Activated naive CD4-positive, alpha-beta T cell treated with anti-CD3 and anti-CD28 coated beads, Interleukin-2, amount 50 U/mL, for 24 hours (primary cell): ENCODE results near the gene TMEM43.

Experiments
- H3K27ac Mint-ChIP-seq: one replicate; pipeline ENCODE4 v1.8.0; 2021; ENCODE audit warnings: mild to moderate bottlenecking, mixed read lengths
- H3K27me3 Mint-ChIP-seq: one replicate; pipeline ENCODE4 v1.8.0; 2021; ENCODE audit warnings: mixed read lengths
- H3K36me3 Mint-ChIP-seq: one replicate; pipeline ENCODE4 v1.8.0; 2021; ENCODE audit warnings: mixed read lengths
- H3K4me1 Mint-ChIP-seq: one replicate; pipeline ENCODE4 v1.8.0; 2021; ENCODE audit warnings: mixed read lengths
- H3K4me3 Mint-ChIP-seq: one replicate; pipeline ENCODE4 v1.8.0; 2021; ENCODE audit warnings: mild to moderate bottlenecking, mixed read lengths
- H3K9me3 Mint-ChIP-seq: one replicate; pipeline ENCODE4 v1.8.0; 2021; ENCODE audit warnings: mixed read lengths

TMEM43 gene

GRCh38 chr3:14128724-14129123, 3.9 kb downstream of the TMEM43 start:
- H3K36me3 Mint-ChIP-seq: peaks cover 15% of the 10 kb centered on the region
- H3K27ac Mint-ChIP-seq: peak overlapping the region; percentile 48
- H3K4me1 Mint-ChIP-seq: peaks cover 36% of the 10 kb centered on the region
- no peak overlapping the region for H3K4me3 Mint-ChIP-seq
- H3K9me3 Mint-ChIP-seq: no peaks in the 10 kb centered on the region
- H3K27me3 Mint-ChIP-seq: no peaks in the 10 kb centered on the region

DNA sequence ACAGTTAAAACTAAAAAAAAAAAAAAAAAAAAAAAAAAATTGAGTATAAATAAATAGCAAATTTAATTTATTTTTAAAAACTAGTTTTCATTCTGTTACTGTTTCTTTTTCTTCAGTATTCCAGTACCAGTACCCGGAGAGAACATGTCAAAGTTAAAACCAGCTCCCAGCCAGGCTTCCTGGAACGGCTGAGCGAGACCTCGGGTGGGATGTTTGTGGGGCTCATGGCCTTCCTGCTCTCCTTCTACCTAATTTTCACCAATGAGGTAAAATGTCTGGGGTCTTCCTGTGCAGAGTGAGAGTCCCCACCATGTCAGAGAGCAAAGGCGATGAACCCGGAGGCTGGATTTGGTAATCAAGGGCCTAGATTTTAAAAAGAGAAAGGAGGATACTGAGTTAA, 4.4 kb downstream of the TMEM43 start:
- H3K4me1 Mint-ChIP-seq: peaks cover 34% of the 10 kb centered on the region

GRCh38 chr3:14130230-14130629, 5.4 kb downstream of the TMEM43 start:
- H3K27ac Mint-ChIP-seq: no peak overlapping the region
- peaks cover 34% of the 10 kb centered on the region for H3K4me1 Mint-ChIP-seq
- no peak overlapping the region for H3K4me3 Mint-ChIP-seq
- no peaks in the 10 kb centered on the region for H3K9me3 Mint-ChIP-seq
- peaks cover 15% of the 10 kb centered on the region for H3K36me3 Mint-ChIP-seq
- H3K27me3 Mint-ChIP-seq: no peaks in the 10 kb centered on the region

More for the DNA sequence above, 4.4 kb downstream of the TMEM43 start:
- Mint-ChIP-seq H3K36me3 (peaks cover 15% of the 10 kb centered on the region), H3K27me3 (no peaks in the 10 kb centered on the region), H3K4me3 (no peak overlapping the region), H3K27ac (no peak overlapping the region), H3K9me3 (no peaks in the 10 kb centered on the region)

GRCh38 chr3:14130707-14131106, 5.9 kb downstream of the TMEM43 start:
- H3K9me3 Mint-ChIP-seq: no peaks in the 10 kb centered on the region
- H3K36me3 Mint-ChIP-seq: peaks cover 15% of the 10 kb centered on the region
- no peak overlapping the region for H3K27ac Mint-ChIP-seq
- H3K4me1 Mint-ChIP-seq: peaks cover 33% of the 10 kb centered on the region
- H3K27me3 Mint-ChIP-seq: no peaks in the 10 kb centered on the region
- no peak overlapping the region for H3K4me3 Mint-ChIP-seq

DNA sequence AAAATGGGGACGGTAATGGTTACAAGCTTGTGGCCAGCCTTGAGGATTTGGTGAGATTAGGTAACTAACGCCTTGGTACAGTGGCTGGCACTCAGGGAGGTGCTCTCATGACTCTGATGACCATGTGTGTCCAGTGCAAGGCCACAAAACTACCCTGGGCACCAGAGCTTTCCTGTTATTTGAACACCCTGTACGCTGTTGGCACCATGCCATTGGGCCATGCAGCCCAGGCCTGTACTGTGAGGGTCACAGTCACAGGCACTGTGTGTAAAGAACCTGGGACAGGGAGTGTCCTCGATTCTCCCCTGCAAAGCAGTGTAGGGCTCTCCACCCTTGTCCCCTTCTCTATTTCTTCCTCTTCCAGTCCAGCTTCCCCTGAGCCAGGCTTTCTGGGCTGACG, 6.3 kb downstream of the TMEM43 start:
- Mint-ChIP-seq H3K27me3 (no peaks in the 10 kb centered on the region), H3K36me3 (peaks cover 19% of the 10 kb centered on the region), H3K4me3 (no peak overlapping the region), H3K27ac (no peak overlapping the region), H3K9me3 (no peaks in the 10 kb centered on the region), H3K4me1 (peaks cover 29% of the 10 kb centered on the region)

DNA sequence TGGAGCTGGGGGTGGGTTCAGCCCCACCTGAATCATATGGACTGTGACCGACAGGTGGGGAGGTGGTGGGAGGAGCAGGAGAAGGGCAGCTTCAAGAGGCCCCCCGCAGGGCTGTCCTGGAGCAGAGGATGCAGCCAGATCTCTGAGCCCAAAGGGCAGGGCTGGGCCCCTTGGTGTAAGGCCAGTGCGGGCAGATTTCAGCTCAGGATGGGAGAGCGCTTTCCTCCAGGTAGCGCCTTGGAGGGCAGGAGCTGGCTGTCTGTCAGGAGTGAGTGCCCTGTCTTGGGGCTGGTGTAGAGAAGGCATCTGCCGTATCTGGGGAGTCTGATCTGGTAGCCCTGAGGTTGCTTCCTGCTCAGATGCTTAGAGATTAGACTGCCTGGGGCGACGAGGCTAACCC, 7.3 kb downstream of the TMEM43 start:
- no peaks in the 10 kb centered on the region for H3K9me3 Mint-ChIP-seq
- no peak overlapping the region for H3K4me3 Mint-ChIP-seq
- H3K27ac Mint-ChIP-seq: no peak overlapping the region
- no peaks in the 10 kb centered on the region for H3K27me3 Mint-ChIP-seq
- peaks cover 21% of the 10 kb centered on the region for H3K36me3 Mint-ChIP-seq
- H3K4me1 Mint-ChIP-seq: peaks cover 19% of the 10 kb centered on the region

GRCh38 chr3:14132689-14133088, 7.8 kb downstream of the TMEM43 start:
- Mint-ChIP-seq H3K4me3 (no peak overlapping the region), H3K9me3 (no peaks in the 10 kb centered on the region), H3K4me1 (peaks cover 13% of the 10 kb centered on the region), H3K27ac (no peak overlapping the region), H3K27me3 (no peaks in the 10 kb centered on the region), H3K36me3 (peaks cover 21% of the 10 kb centered on the region)

DNA sequence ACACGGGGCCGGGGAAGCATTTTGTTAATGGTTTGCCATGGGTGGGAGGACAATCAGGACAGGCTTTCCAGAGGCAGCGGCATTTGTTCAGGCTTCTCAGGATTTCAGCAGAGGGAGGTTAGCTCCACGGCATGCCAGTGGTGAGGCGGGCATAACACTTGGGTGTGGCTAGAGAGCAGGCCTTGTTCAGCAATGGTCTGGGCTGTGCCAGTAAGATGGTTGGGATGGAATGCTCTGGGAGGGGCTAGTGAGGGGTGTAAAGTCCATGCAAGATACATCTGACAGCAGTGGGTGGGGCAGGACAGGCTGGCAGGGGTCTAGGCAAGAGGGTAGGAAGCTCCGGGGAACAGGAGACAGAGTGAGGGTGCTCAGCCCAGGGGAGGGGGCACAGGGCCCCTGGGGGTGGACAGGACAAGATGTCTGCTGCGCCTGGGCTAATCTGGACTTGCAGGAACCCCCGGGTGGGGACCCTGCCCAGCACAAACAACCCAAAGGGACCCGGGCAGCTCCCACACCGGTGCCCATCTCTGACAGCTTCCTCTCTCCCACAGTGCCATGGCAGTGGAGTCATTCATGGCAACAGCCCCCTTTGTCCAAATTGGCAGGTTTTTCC, 8.4 kb downstream of the TMEM43 start:
- Mint-ChIP-seq H3K4me3 (no peak overlapping the region), H3K9me3 (no peaks in the 10 kb centered on the region), H3K27ac (no peak overlapping the region), H3K4me1 (peaks cover 7% of the 10 kb centered on the region), H3K27me3 (no peaks in the 10 kb centered on the region), H3K36me3 (peaks cover 20% of the 10 kb centered on the region)

DNA sequence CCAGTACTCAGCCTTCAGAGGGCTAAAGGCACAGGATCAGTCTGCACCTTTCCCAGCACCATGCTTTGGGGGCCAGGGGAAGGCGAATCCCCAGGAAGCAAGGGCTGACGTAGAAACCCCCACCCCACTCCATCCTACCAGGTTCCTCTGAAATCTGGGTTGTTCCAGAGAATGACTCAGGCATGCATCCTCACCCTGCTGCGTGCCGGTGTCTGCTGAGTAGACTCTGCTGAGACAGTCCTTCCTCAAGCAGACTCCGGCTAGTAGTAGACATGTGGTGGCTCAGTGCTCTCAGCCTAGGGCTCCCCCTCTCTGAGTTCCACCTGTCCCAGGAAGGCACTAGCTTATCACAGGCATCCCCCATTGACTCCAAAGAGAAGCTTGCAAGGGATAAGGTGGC, 9.0 kb downstream of the TMEM43 start:
- no peak overlapping the region for H3K27ac Mint-ChIP-seq
- H3K27me3 Mint-ChIP-seq: no peaks in the 10 kb centered on the region

GRCh38 chr3:14134291-14134690, 9.4 kb downstream of the TMEM43 start:
- Mint-ChIP-seq H3K27me3 (no peaks in the 10 kb centered on the region), H3K9me3 (no peaks in the 10 kb centered on the region), H3K36me3 (peaks cover 16% of the 10 kb centered on the region), H3K4me3 (no peak overlapping the region), H3K4me1 (no peaks in the 10 kb centered on the region), H3K27ac (no peak overlapping the region)

More for the DNA sequence above, 9.0 kb downstream of the TMEM43 start:
- Mint-ChIP-seq H3K9me3 (no peaks in the 10 kb centered on the region), H3K4me3 (no peak overlapping the region), H3K4me1 (peaks cover 2% of the 10 kb centered on the region), H3K36me3 (peaks cover 18% of the 10 kb centered on the region)

DNA sequence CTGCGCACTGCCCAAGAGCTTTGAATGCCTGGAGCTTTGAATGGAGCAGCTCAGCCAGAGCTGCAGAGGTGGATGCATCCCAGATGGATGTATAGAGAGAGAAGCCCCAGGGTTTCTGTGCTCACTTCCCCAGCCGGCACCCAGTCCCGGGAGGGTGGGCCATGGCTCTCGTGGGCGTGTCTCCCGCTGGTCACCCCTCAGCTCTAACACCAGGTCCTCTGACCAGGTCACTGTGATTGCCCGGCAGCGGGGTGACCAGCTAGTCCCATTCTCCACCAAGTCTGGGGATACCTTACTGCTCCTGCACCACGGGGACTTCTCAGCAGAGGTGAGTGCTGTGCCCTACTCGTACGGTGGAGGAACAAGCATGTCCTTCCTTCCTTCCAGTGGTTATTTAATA, 10.7 kb downstream of the TMEM43 start:
- Mint-ChIP-seq H3K9me3 (no peaks in the 10 kb centered on the region), H3K27me3 (no peaks in the 10 kb centered on the region), H3K4me1 (peaks cover 5% of the 10 kb centered on the region), H3K4me3 (no peak overlapping the region), H3K27ac (no peak overlapping the region), H3K36me3 (peaks cover 13% of the 10 kb centered on the region)

GRCh38 chr3:14137004-14137403, 12.2 kb downstream of the TMEM43 start:
- no peak overlapping the region for H3K27ac Mint-ChIP-seq
- H3K4me1 Mint-ChIP-seq: peaks cover 19% of the 10 kb centered on the region
- H3K36me3 Mint-ChIP-seq: peaks cover 14% of the 10 kb centered on the region
- H3K27me3 Mint-ChIP-seq: no peaks in the 10 kb centered on the region
- no peaks in the 10 kb centered on the region for H3K9me3 Mint-ChIP-seq
- H3K4me3 Mint-ChIP-seq: no peak overlapping the region

DNA sequence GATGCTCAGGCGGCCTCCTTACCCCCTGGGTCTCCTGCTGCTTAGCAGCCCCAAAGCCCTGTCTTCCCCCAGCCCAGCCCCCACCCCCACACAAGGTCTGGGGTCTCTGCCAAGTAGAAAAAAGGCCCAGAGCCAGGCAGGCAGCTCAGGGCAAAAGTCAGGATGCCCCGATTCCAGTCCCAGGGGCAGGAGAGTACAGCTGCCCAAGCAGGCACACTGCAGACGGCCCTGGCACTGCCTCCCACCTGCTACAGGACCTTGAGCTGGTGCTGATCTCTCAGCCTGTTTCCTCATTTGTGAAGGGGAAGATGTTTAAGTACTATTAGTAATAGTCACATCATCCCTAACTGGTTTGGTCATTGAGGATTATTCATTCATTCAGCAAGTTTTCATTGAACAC, 12.6 kb downstream of the TMEM43 start:
- H3K27ac Mint-ChIP-seq: no peak overlapping the region
- H3K4me3 Mint-ChIP-seq: no peak overlapping the region
- H3K27me3 Mint-ChIP-seq: no peaks in the 10 kb centered on the region
- peaks cover 14% of the 10 kb centered on the region for H3K36me3 Mint-ChIP-seq
- peaks cover 24% of the 10 kb centered on the region for H3K4me1 Mint-ChIP-seq
- H3K9me3 Mint-ChIP-seq: no peaks in the 10 kb centered on the region

DNA sequence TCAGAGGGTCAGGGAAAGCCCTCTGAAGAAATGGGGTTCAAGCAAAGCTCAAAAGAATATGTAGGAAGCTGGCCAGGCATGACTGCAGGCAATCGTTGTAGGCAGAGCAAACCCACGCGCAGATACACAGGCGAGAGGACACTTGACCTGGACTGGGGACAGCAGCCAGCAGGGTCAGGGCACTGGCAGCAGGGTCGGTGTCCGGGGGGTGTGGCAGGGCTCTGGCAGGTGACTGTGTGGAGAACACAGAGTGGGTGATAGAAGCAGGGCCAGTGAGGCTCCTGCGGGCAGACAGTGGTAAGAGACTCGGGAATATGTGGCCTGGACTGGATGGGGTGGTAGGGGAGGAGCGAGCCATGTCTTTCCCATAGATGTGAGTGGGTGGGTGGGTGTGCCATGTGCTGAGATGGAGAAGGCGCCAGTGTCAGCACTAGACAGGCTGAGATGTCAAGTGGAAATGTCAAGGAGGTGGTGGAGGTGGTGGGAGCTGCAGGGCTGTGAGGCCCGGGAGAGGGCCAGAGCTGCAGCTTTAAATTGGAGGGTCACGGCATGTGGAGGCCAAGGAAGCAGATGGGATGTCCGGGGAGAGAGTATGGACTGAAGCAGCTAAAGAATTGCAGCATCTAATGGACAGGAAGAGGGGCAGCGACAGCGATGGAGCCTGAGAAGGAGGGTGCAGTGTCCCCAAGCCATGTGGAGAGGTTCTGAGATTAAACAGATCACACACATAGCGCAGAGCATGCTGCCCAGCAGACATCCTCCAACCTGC, 13.4 kb downstream of the TMEM43 start:
- Mint-ChIP-seq H3K4me1 (peaks cover 32% of the 10 kb centered on the region), H3K27me3 (no peaks in the 10 kb centered on the region), H3K9me3 (no peaks in the 10 kb centered on the region), H3K36me3 (peaks cover 13% of the 10 kb centered on the region), H3K27ac (peak overlapping the region; percentile 76), H3K4me3 (no peak overlapping the region)

DNA sequence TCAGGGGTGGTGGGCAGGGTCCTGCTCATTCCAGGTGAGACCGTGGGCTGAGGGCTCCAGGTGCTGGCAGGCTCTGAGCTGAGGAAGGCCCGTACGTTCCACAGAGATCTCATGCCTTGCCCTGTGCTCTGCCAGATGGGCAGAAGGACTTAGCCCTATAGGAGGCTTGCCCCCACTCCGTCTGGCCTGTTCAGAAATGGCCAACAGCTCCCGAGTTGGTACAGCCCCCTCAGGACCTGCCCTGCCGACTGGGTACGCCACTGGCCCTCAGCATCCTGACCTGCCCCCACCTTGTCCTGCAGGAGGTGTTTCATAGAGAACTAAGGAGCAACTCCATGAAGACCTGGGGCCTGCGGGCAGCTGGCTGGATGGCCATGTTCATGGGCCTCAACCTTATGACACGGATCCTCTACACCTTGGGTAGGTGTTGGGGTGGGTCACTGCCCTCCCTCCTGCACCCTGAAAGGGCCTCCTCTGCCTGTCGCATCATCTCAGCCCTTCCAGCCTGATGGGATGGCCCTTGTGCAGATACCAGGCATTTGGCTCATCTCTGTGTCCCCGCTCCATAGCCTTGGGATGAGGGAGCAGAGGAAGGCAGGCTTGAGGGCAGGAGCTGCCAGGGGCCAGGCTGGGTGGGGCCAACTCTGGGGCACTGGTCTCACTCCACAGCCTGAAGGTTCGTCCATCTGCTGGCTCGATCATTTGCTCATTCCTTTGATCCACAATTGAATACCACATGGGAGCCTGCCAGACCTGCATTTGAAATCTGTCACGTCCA, 14.2 kb downstream of the TMEM43 start:
- Mint-ChIP-seq H3K9me3 (no peaks in the 10 kb centered on the region), H3K27ac (no peak overlapping the region), H3K36me3 (peaks cover 13% of the 10 kb centered on the region), H3K4me3 (no peak overlapping the region), H3K27me3 (no peaks in the 10 kb centered on the region), H3K4me1 (peaks cover 40% of the 10 kb centered on the region)

- peaks cover 47% of the 10 kb centered on the region for H3K4me1 Mint-ChIP-seq
- H3K27me3 Mint-ChIP-seq: no peaks in the 10 kb centered on the region
- H3K27ac Mint-ChIP-seq: no peak overlapping the region
- H3K9me3 Mint-ChIP-seq: no peaks in the 10 kb centered on the region
- no peak overlapping the region for H3K4me3 Mint-ChIP-seq
- H3K36me3 Mint-ChIP-seq: peaks cover 13% of the 10 kb centered on the region
Observed at GRCh38 chr3:14139771-14140170, 14.9 kb downstream of the TMEM43 start.
